AG09319 (cell line): ENCODE measurements around the gene GANC.

Experiments
- DNase-seq: peaks from one replicate; pipeline ENCODE4 v3.0.0-alpha.2; 2010; ENCODE audit warnings: low read depth; ENCODE audit errors: extremely low read depth
- CTCF ChIP-seq: IDR thresholded peaks from 2 replicates; pipeline ENCODE4 v1.5.1; 2011; ENCODE audit warnings: low read depth, mild to moderate bottlenecking, inconsistent platforms, low read length, moderate library complexity

The GANC gene

GRCh38 chr15:42363942-42364341, 90.9 kb downstream of the GANC start:
- TF ChIP-seq CTCF: no peak
- DNase-seq: no peak

GRCh38 chr15:42364529-42364928, 91.5 kb downstream of the GANC start:
- TF ChIP-seq CTCF: no peak
- no peak for DNase-seq

GRCh38 chr15:42365921-42366550, 93.0 kb downstream of the GANC start:
- no peak for TF ChIP-seq CTCF

GRCh38 chr15:42367041-42367440, 94.0 kb downstream of the GANC start:
- no peak for DNase-seq
- TF ChIP-seq CTCF: no peak

More at GRCh38 chr15:42365921-42366550, 93.0 kb downstream of the GANC start:
- no peak for DNase-seq

- no peak for TF ChIP-seq CTCF
- DNase-seq: no peak
Observed at GRCh38 chr15:42368096-42368495, 95.1 kb downstream of the GANC start.

GRCh38 chr15:42371096-42371495, 98.1 kb downstream of the GANC start:
- no peak for DNase-seq
- peak; percentile 5; the same call in 1 of the 2 replicates for TF ChIP-seq CTCF

GRCh38 chr15:42373274-42373673, 100.3 kb downstream of the GANC start:
- TF ChIP-seq CTCF: no peak
- DNase-seq: no peak
